GM12878 (cell line): Measurements from ENCODE around the gene RAD54L2. TPM values are rescaled to one million over a fixed set of nuclear protein-coding genes. Genes with fewer than 3 reads are reported as not detected.

Source experiments
- CBX3 ChIP-seq: fragments of 200-600 bp; sonication (generic); IDR thresholded peaks from 2 replicates; pipeline ENCODE4 v1.6.1; 2016; ENCODE audit warnings: low read depth, borderline replicate concordance
- CEBPZ ChIP-seq: fragments of 150-350 bp; IDR thresholded peaks from 2 replicates; pipeline ENCODE4 v1.6.1; 2016; ENCODE audit warnings: low read depth, low read length
- IRF5 ChIP-seq: fragments of 450-650 bp; IDR thresholded peaks from 2 replicates; pipeline ENCODE4 v1.6.1; 2017; ENCODE audit warnings: borderline replicate concordance
- ZBTB40 ChIP-seq: fragments of 450-650 bp; IDR thresholded peaks from 2 replicates; pipeline ENCODE4 v1.6.1; 2016; ENCODE audit warnings: mild to moderate bottlenecking, moderate library complexity, borderline replicate concordance
- polyA plus RNA-seq, 11 experiments: library from polyadenylated mRNA; depleted of rRNA in 4 of 11; unstranded in 6 of 11; stranded (reverse) in 5 of 11; fragments of >200 nt; fragmentation: Nextera tagmentation in 4 of 11; fragmentation: Illumina TruSeq in 1 of 11; extraction: Ambion mirVana in 4 of 11; extraction: Trizol in 1 of 11; gene quantifications; 1 replicate in 1 of 11; 2 replicates in 10 of 11; pipeline versions ENCODE4 v1.2.1 to v1.2.3, GENCODE V29; 2011 to 2016; ENCODE audit warnings: inconsistent platforms in 2 of 11, missing spikeins in 2 of 11, low read depth in 1 of 11
- total RNA-seq, 4 experiments: library from RNA; depleted of rRNA in 3 of 4; stranded (reverse); fragments of >200 nt in 3 of 4; fragmentation: Illumina TruSeq in 1 of 4; extraction: Trizol in 1 of 4; gene quantifications; 2 replicates each; pipeline versions ENCODE4 v1.2.1 to v1.2.3, GENCODE V29; 2013 to 2021

RAD54L2 gene
- total and polyA plus RNA-seq, 10 of the 15 experiments (the other 5 are each of a cell fraction or from before 2014, with no cell fraction given): 2.2 to 23.8 (median 11.1) TPM

- TF ChIP-seq ZBTB40 (no peak), CEBPZ (no peak), CBX3 (no peak), IRF5 (no peak)
- TF ChIP-seq, all 136 proteins: peak for 0
Observed at GRCh38 chr3:51557993-51558392, 19.5 kb downstream of the RAD54L2 start (continued).
